GM19452 (cell line): ENCODE measurements around the gene PPP1R2.
A peak's percentile ranks its signal among the peaks of the same experiment; 100 is the strongest.
"Not testable (repeated sequence)": the region's sequence is repeated elsewhere in the genome, so short reads cannot be mapped to it uniquely, and the experiment has no call there.

Source experiments
- ATAC-seq: cut with Tn5 transposase; IDR thresholded peaks from one replicate; pipeline ENCODE4 v1.9.1; 2021; ENCODE audit not compliant: unreplicated experiment

Gene PPP1R2

GRCh38 chr3:195542698-195543499, at the start of gene PPP1R2:
Gene PPP1R2, minus strand, starts transcription at chr3:195543325. Its CDS starts 300 bp downstream, at chr3:195543025.
- ATAC-seq, result peak; percentile 77

- no peak for ATAC-seq
Observed at GRCh38 chr3:195591852-195592251, 48.7 kb upstream of the PPP1R2 start.

- ATAC-seq, result no peak
Observed at GRCh38 chr3:195591220-195591619, 48.1 kb upstream of the PPP1R2 start.

- ATAC-seq, result not testable (repeated sequence)
Observed at GRCh38 chr3:195590381-195590780, 47.3 kb upstream of the PPP1R2 start.

GRCh38 chr3:195589796-195590195, 46.7 kb upstream of the PPP1R2 start:
- ATAC-seq, result not testable (repeated sequence)

GRCh38 chr3:195587824-195588223, 44.7 kb upstream of the PPP1R2 start:
- no peak for ATAC-seq

GRCh38 chr3:195587406-195587805, 44.3 kb upstream of the PPP1R2 start:
- ATAC-seq, result no peak

- no peak for ATAC-seq
Observed at GRCh38 chr3:195584543-195584870, 41.4 kb upstream of the PPP1R2 start.

GRCh38 chr3:195583831-195584542, 40.9 kb upstream of the PPP1R2 start, which contains the start of gene APOD:
Gene APOD, minus strand, starts transcription at chr3:195583940. Its CDS starts 4,479 bp downstream, at chr3:195579461.
- no peak for ATAC-seq

- no peak for ATAC-seq
Observed at GRCh38 chr3:195582947-195583346, 39.8 kb upstream of the PPP1R2 start.

GRCh38 chr3:195580744-195581443, 37.8 kb upstream of the PPP1R2 start:
- no peak for ATAC-seq

- ATAC-seq, result no peak
Observed at GRCh38 chr3:195579281-195579680, 36.2 kb upstream of the PPP1R2 start.

GRCh38 chr3:195578565-195578964, 35.4 kb upstream of the PPP1R2 start:
- ATAC-seq, result no peak

GRCh38 chr3:195577645-195578177, 34.6 kb upstream of the PPP1R2 start:
- no peak for ATAC-seq

- ATAC-seq, result no peak
Observed at GRCh38 chr3:195574497-195575304, 31.6 kb upstream of the PPP1R2 start.

- ATAC-seq, result no peak
Observed at GRCh38 chr3:195573611-195574496, 30.7 kb upstream of the PPP1R2 start.

- ATAC-seq, result no peak
Observed at GRCh38 chr3:195571361-195571760, 28.2 kb upstream of the PPP1R2 start.

- no peak for ATAC-seq
Observed at GRCh38 chr3:195570912-195571311, 27.8 kb upstream of the PPP1R2 start.

GRCh38 chr3:195570344-195570743, 27.2 kb upstream of the PPP1R2 start:
- no peak for ATAC-seq

- no peak for ATAC-seq
Observed at GRCh38 chr3:195568630-195569029, 25.5 kb upstream of the PPP1R2 start.
